OCI-LY7 (cell line): ENCODE data around the gene GNAI2. TPM values are rescaled to one million over a fixed set of nuclear protein-coding genes. Genes with fewer than 3 reads are reported as not detected.
"Not testable (repeated sequence)": the region's sequence is repeated elsewhere in the genome, so short reads cannot be mapped to it uniquely, and the experiment has no call there.

Source experiments
- BruUV-seq: library from RNA; stranded (reverse); fragments of 400-500 nt; replicated peaks from 2 replicates; lab custom pipeline; 2021; lab: Mats Ljungman, UMichigan
- CTCF ChIA-PET: fragments of 300-600 bp; sonication (Branson Sonifier 250); formaldehyde crosslinking; loops from one replicate; lab custom pipeline; 2022; ENCODE audit warnings: antibody characterized with exemption; ENCODE audit not compliant: unreplicated experiment; lab: Charles Lee
- POLR2A ChIA-PET: fragments of 300-600 bp; sonication (Branson Sonifier 250); formaldehyde crosslinking; loops from one replicate; lab custom pipeline; 2022; ENCODE audit warnings: antibody characterized with exemption; lab: Charles Lee
- DNase-seq: peaks from one replicate; pipeline ENCODE4 v3.0.0-alpha.2; 2015; ENCODE audit warnings: low spot score
- H2AFZ ChIP-seq: fragments of 200-600 bp; sonication (generic), shearing (Covaris generic); 2 replicates; pipeline ENCODE4 v1.6.1; 2014; ENCODE audit warnings: mild to moderate bottlenecking, antibody characterized with exemption, low read length, moderate library complexity
- H3K27ac ChIP-seq: fragments of 200-600 bp; sonication (generic); 2 replicates; pipeline ENCODE4 v1.5.1; 2014; ENCODE audit warnings: mixed run types, low read depth, mild to moderate bottlenecking, moderate library complexity, low read length, inconsistent platforms; ENCODE audit not compliant: poor library complexity, severe bottlenecking
- H3K36me3 ChIP-seq: fragments of 200-600 bp; sonication (generic); 2 replicates; pipeline ENCODE4 v1.6.1; 2014; ENCODE audit warnings: mild to moderate bottlenecking, antibody characterized with exemption, low read length, moderate library complexity, mixed read lengths; ENCODE audit not compliant: insufficient read depth
- H3K4me1 ChIP-seq: fragments of 200-600 bp; sonication (generic); 2 replicates; pipeline ENCODE4 v1.5.1; 2014; ENCODE audit warnings: mild to moderate bottlenecking, low read length; ENCODE audit not compliant: insufficient read depth, poor library complexity, severe bottlenecking
- H3K4me2 ChIP-seq: fragments of 200-600 bp; sonication (generic); 2 replicates; pipeline ENCODE4 v1.6.1; 2014; ENCODE audit warnings: mild to moderate bottlenecking, low read length
- H3K4me3 ChIP-seq: fragments of 200-600 bp; sonication (generic); 2 replicates; pipeline ENCODE4 v1.5.1; 2014; ENCODE audit warnings: mild to moderate bottlenecking, low read depth, low read length; ENCODE audit not compliant: poor library complexity, severe bottlenecking
- H3K79me2 ChIP-seq: fragments of 200-600 bp; sonication (generic); 2 replicates; pipeline ENCODE4 v1.6.1; 2016; ENCODE audit warnings: low read depth, mild to moderate bottlenecking, low read length, moderate library complexity, mixed read lengths; ENCODE audit not compliant: insufficient read depth
- H3K9me2 ChIP-seq: fragments of 200-600 bp; sonication (generic); 2 replicates; pipeline ENCODE4 v1.6.1; 2016; ENCODE audit warnings: mild to moderate bottlenecking, low read length, mixed read lengths; ENCODE audit not compliant: insufficient read depth
- H3K9me3 ChIP-seq: fragments of 200-600 bp; sonication (generic); 2 replicates; pipeline ENCODE4 v1.6.1; 2014; ENCODE audit warnings: mild to moderate bottlenecking, mixed run types, low read length, mixed read lengths
- H4K20me1 ChIP-seq: fragments of 200-600 bp; sonication (generic); 2 replicates; pipeline ENCODE4 v1.6.1; 2014; ENCODE audit warnings: mild to moderate bottlenecking, antibody characterized with exemption, low read length, moderate library complexity, mixed read lengths; ENCODE audit not compliant: insufficient read depth
- CTCF ChIP-seq: fragments of 200-600 bp; sonication (generic); conservative IDR thresholded peaks from 2 replicates; pipeline ENCODE4 v1.5.1; 2014; ENCODE audit warnings: mild to moderate bottlenecking, antibody characterized with exemption, low read length, moderate library complexity, mixed read lengths
- EZH2phosphoT487 ChIP-seq: fragments of 200-600 bp; sonication (generic); IDR thresholded peaks from 2 replicates; pipeline ENCODE4 v1.6.1; 2018; ENCODE audit warnings: low read depth, borderline replicate concordance, mild to moderate bottlenecking, mixed run types, antibody characterized with exemption, low read length, moderate library complexity, mixed read lengths
- intact Hi-C: fragments of 100-400 bp; cut with micrococcal nuclease; formaldehyde crosslinking; loops from one replicate; pipeline ENCODE4 v1.10.0; 2022; ENCODE audit not compliant: unreplicated experiment
- total RNA-seq, 2 experiments: library from RNA; depleted of rRNA in 1 of 2; stranded (reverse); fragments of >200 nt in 1 of 2; shearing (Covaris generic) in 1 of 2; gene quantifications; 2 replicates each; pipeline ENCODE4 v1.2.3, GENCODE V29; 2014 to 2022

Gene GNAI2
- total RNA-seq, 2 experiments from 2014 or later, result 190 to 256 TPM

DNA sequence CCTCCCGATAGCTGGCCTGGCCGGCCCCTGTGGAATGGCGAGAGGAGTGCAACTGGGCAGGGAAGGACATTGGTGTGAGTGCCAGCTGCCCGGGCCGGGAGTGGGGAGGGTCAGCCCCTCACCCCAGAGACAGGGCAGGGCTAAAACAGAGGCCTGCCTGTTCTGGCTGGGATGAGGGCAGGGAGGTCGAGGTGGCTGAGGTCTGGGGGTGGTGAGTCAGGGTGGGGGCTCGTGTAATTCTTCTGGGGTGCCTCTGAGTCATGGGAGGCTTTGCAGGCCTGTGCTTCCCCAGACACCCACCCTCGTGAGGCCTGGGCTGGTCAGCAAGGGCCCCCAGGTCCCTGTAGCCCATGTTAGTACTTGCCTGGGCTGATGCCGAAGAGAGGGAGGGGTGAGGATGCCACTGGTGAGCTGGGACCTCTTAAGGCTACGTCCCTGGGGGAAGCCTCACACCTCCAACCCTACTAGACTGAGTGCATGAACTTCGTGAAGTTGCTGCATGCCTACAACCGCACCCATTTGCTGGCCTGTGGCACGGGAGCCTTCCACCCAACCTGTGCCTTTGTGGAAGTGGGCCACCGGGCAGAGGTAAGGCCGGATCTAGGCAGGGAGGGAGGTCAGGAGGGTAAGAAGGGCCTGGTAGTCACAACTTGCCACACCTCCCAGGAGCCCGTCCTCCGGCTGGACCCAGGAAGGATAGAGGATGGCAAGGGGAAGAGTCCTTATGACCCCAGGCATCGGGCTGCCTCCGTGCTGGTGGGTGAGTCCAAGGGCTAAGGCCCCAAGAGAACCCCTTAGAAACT lies 34.6 kb downstream of the GNAI2 start:
- H3K27ac ChIP-seq, result no peak overlapping the region
- no peaks in the 10 kb centered on the region for H3K79me2 ChIP-seq
- H3K4me2 ChIP-seq, result no peak overlapping the region
- H3K4me3 ChIP-seq, result no peak overlapping the region
- no peak for TF ChIP-seq EZH2phosphoT487
- TF ChIP-seq CTCF, result no peak
- no peak overlapping the region for H2AFZ ChIP-seq
- H3K4me1 ChIP-seq, result peaks cover 5% of the 10 kb centered on the region
- intact Hi-C loops, result no loop called here
- CTCF ChIA-PET, result no interaction called here
- no peaks in the 10 kb centered on the region for H3K9me2 ChIP-seq
- H3K9me3 ChIP-seq, result no peaks in the 10 kb centered on the region
- no peaks in the 10 kb centered on the region for H4K20me1 ChIP-seq
- POLR2A ChIA-PET, result interaction anchor here (0.6 kb wide), 1 partner anchor 9 kb away, joined by 3 read pairs; no protein-coding TSS in a partner anchor
- DNase-seq, result no peak
- BruUV-seq, result no TSS peak
- no peaks in the 10 kb centered on the region for H3K36me3 ChIP-seq

GRCh38 chr3:50271314-50271936 lies 35.4 kb downstream of the GNAI2 start:
- intact Hi-C loops, result no loop called here

DNA sequence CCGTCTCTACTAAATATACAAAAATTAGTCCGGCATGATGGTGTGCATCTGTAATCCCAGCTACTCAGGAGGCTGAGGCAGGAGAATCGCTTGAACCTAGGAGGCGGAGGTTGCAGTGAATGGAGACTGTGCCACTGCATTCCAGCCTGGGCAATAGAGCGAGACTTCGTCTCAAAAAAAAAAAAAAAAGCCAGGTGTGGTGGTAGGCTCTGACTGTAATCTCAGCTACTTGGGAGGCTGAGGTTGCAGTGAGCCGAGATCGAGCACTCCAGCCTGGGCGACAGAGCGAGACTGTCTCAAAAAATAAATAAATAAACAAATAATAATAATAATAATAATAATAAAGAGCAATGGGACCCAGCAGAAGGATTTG lies 36.5 kb downstream of the GNAI2 start:
- H3K27ac ChIP-seq, BruUV-seq, CTCF ChIA-PET, H3K9me3 ChIP-seq, H3K9me2 ChIP-seq, H2AFZ ChIP-seq, DNase-seq, H4K20me1 ChIP-seq, H3K4me2 ChIP-seq, H3K4me1 ChIP-seq, H3K79me2 ChIP-seq, H3K36me3 ChIP-seq, H3K4me3 ChIP-seq: not testable (repeated sequence)
- intact Hi-C loops, result loop anchor here (2.0 kb wide), 1 partner anchor 152 kb away; no protein-coding TSS in a partner anchor
- POLR2A ChIA-PET, result interaction anchor here (0.7 kb wide), 1 partner anchor 92 kb away, joined by 5 read pairs; no protein-coding TSS in a partner anchor

More at GRCh38 chr3:50271314-50271936, 35.4 kb downstream of the GNAI2 start:
- no peak for DNase-seq
- Histone ChIP-seq H3K79me2 (no peaks in the 10 kb centered on the region), H3K9me2 (no peaks in the 10 kb centered on the region), H3K36me3 (no peaks in the 10 kb centered on the region), H3K4me3 (no peak overlapping the region), H3K9me3 (no peaks in the 10 kb centered on the region), H3K4me2 (no peak overlapping the region), H4K20me1 (no peaks in the 10 kb centered on the region), H3K27ac (no peak overlapping the region), H3K4me1 (peaks cover 5% of the 10 kb centered on the region), H2AFZ (no peak overlapping the region)
- TF ChIP-seq EZH2phosphoT487 (no peak), CTCF (no peak)
- ChIA-PET CTCF (no interaction called here), POLR2A (interaction anchor here (0.7 kb wide), 1 partner anchor 25 kb away, joined by 3 read pairs; no protein-coding TSS in a partner anchor)
- no TSS peak for BruUV-seq
